BJ (cell line): ENCODE measurements around the gene MCM5. TPM values are rescaled to one million over a fixed set of nuclear protein-coding genes. Genes with fewer than 3 reads are reported as not detected.

ENCODE experiments used
- CTCF ChIA-PET: fragments of 350-600 bp; formaldehyde crosslinking; extraction: SDS; loops from one replicate; lab custom pipeline; 2021; ENCODE audit warnings: antibody characterized with exemption, inconsistent platforms; lab: Yijun Ruan, JAX
- POLR2A ChIA-PET: fragments of 300-600 bp; sonication (Branson Sonifier 250); formaldehyde crosslinking; extraction: SDS; loops from one replicate; lab custom pipeline; 2021; ENCODE audit warnings: antibody characterized with exemption; lab: Charles Lee
- DNase-seq: peaks from one replicate; pipeline ENCODE4 v3.0.0-alpha.2; 2011; ENCODE audit warnings: low read depth
- H3K27me3 ChIP-seq: 2 replicates; pipeline ENCODE4 v1.6.0; 2011; ENCODE audit warnings: low read length; ENCODE audit not compliant: control insufficient read depth, insufficient read depth
- H3K36me3 ChIP-seq: 2 replicates; pipeline ENCODE4 v1.5.1; 2011; ENCODE audit warnings: low read length; ENCODE audit not compliant: control insufficient read depth, insufficient read depth
- H3K4me3 ChIP-seq: 2 replicates; pipeline ENCODE4 v1.5.1; 2011; ENCODE audit warnings: low read depth, mild to moderate bottlenecking, control low read depth, low read length
- CTCF ChIP-seq: IDR thresholded peaks from 2 replicates; pipeline ENCODE4 v1.5.1; 2011; ENCODE audit warnings: low read depth, mild to moderate bottlenecking, control low read depth, inconsistent platforms, low read length, moderate library complexity; ENCODE audit not compliant: insufficient read depth
- polyA plus RNA-seq: library from polyadenylated mRNA; depleted of rRNA; stranded (reverse); fragments of >200 nt; gene quantifications from 2 replicates; pipeline ENCODE4 v1.2.3, GENCODE V29; 2011

Gene MCM5
- polyA plus RNA-seq, 1 experiment, result 34.6 TPM

DNA sequence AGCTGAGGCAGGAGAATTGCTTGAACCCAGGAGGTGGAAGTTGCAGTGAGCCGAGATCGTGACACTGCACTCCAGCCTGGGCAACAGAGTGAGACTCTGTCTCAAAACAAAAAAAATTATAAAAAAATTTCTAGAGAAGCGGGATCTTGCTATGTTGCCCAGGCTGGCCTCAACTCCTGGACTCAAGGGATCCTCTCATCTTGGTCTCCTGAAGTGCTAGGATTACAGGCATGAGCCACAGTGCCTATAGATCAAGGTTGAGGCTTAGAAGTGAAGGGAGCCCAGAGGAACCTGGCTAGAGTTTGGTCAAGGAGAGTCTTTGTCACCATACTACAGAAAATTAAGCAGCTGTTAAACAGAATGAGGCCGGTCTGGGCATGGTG is 1.4 kb upstream of the MCM5 start:
- Histone ChIP-seq H3K27me3 (no peaks in the 10 kb centered on the region), H3K4me3 (no peak overlapping the region), H3K36me3 (peaks cover 5% of the 10 kb centered on the region)
- TF ChIP-seq CTCF, result no peak
- no peak for DNase-seq
- POLR2A ChIA-PET, result no interaction called here
- CTCF ChIA-PET, result interaction anchor here (1.2 kb wide), 1 partner anchor 30 kb away, joined by 4 read pairs; no protein-coding TSS in a partner anchor

DNA sequence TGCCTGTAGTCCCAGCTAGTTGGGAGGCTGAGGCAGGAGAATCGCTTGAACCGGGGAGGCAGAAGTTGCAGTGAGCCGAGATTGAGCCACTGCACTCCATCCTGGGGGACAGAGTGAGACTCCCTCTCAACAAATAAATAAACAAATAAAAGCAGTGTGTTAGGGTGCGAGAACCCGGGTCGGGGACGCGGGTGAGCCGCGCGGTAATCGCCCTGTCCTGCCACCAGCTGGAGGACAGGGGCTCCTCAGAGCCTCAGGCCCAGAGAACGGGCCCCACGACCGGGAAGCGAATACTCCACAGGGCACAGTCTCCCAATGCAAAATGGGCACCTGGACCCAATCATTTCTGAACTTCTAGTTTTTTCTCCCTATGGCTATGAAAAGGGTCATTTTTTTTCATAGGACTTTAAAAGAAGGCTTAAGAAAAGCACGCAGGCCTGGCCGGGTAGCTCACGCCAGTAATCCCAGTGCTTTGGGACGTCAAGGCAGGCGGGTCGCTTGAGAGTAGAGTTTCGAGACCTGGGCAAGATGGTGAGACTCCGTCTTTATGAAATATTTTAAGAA is 744 bp upstream of the MCM5 start:
- DNase-seq, result no peak

DNA sequence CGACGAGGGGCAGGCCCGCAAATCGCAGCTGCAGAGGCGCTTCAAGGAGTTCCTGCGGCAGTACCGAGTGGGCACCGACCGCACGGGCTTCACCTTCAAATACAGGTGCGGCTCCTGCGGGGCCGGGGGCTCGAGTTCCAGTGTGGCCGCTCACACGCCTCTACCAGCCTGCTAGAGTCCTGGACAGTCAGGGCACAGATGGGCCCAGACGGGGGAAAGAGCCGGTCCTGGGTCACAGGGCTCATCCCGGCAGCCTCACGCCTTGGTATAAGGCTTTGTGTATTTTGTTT is 506 bp downstream of the MCM5 start:
- H3K27me3 ChIP-seq, result no peaks in the 10 kb centered on the region
- ChIA-PET CTCF (interaction anchor here (1.4 kb wide), 1 partner anchor 9 kb away, joined by 3 read pairs; no protein-coding TSS in a partner anchor), POLR2A (no interaction called here)
- peak overlapping the region; percentile 91 for H3K4me3 ChIP-seq
- no peak for DNase-seq
- no peak for TF ChIP-seq CTCF
- 0 out of 2 replicates have a peak, but pooled peaks cover 2% of the 10 kb centered on the region for H3K36me3 ChIP-seq

More for the DNA sequence above, 744 bp upstream of the MCM5 start:
- TF ChIP-seq CTCF, result no peak
- POLR2A ChIA-PET, result interaction anchor here (0.6 kb wide), 1 partner anchor 28 kb away, joined by 12 read pairs; no protein-coding TSS in a partner anchor
- Histone ChIP-seq H3K36me3 (peaks cover 4% of the 10 kb centered on the region; the same call in 1 of the 2 replicates), H3K4me3 (peak overlapping the region; percentile 91), H3K27me3 (no peaks in the 10 kb centered on the region)
- CTCF ChIA-PET, result interaction anchor here (1.2 kb wide), 1 partner anchor 31 kb away, joined by 4 read pairs; no protein-coding TSS in a partner anchor

DNA sequence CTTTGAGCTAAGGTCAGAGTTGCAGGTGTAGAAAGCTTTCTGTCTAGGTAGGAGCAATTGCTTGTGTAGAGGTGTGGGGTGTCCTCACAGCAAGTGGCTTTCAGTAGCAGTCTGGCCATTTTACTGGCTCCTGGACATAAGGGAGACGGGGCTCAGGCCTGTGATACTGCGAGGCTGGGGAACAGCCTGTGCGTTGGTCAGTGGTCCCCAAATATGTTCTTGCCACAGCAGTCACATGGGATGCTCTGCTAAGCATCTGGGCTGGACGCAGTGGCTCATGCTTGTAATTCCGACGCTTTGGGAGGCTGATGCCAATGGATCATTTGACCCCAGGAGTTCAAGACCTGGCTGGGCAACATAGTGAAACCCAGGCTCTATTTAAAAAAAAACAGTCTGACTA is 1.9 kb downstream of the MCM5 start:
- H3K27me3 ChIP-seq, result no peaks in the 10 kb centered on the region
- ChIA-PET CTCF (interaction anchor here (1.4 kb wide), 1 partner anchor 8 kb away, joined by 3 read pairs; no protein-coding TSS in a partner anchor), POLR2A (no interaction called here)
- TF ChIP-seq CTCF, result no peak
- no peak for DNase-seq
- H3K36me3 ChIP-seq, result peaks cover 4% of the 10 kb centered on the region; the same call in 1 of the 2 replicates
- no peak overlapping the region for H3K4me3 ChIP-seq

DNA sequence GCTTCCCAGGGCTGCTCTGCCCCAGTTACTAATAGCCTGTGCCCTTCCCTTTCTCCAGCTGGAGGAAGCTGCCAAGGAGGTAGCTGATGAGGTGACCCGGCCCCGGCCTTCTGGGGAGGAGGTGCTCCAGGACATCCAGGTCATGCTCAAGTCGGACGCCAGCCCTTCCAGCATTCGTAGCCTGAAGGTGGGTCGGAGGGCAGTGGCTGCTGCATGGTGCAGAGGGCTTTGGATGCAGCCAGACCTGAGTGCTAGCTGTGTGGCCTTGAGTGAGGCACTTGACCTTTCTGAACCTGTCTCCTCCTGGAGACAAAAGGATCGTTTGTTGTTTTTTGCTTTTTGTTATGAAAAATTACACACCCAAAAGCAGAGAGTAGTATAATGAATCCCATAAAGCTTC is 3.4 kb downstream of the MCM5 start:
- TF ChIP-seq CTCF, result no peak
- no peak for DNase-seq
- peaks cover 6% of the 10 kb centered on the region; the same call in 1 of the 2 replicates for H3K36me3 ChIP-seq
- no peaks in the 10 kb centered on the region for H3K27me3 ChIP-seq
- H3K4me3 ChIP-seq, result no peak overlapping the region
- ChIA-PET CTCF (interaction anchor here (1.0 kb wide), 1 partner anchor 52 kb away, joined by 4 read pairs; no protein-coding TSS in a partner anchor), POLR2A (no interaction called here)
